Activated CD4-positive, alpha-beta T cell treated with anti-CD3 and anti-CD28 coated beads for 36 hours (primary cell): Measurements from ENCODE around the gene PRDM15. TPM values are rescaled to one million over a fixed set of nuclear protein-coding genes. Genes with fewer than 3 reads are reported as not detected.

Experiments
- ATAC-seq: fragments of 200-7000 bp; cut with Tn5 transposase; one replicate; pipeline ENCODE4 v1.10.0; 2021; ENCODE audit warnings: mild to moderate bottlenecking, moderate library complexity
- CTCF ChIA-PET: fragments of 350-600 bp; sonication (Branson Sonifier 250); formaldehyde crosslinking; loops from one replicate; lab custom pipeline; 2021; ENCODE audit warnings: antibody characterized with exemption; lab: Charles Lee
- POLR2A ChIA-PET: fragments of 350-600 bp; sonication (Branson Sonifier 250); formaldehyde crosslinking; loops from one replicate; lab custom pipeline; 2021; ENCODE audit warnings: antibody characterized with exemption, inconsistent platforms; lab: Charles Lee
- DNase-seq: peaks from one replicate; pipeline ENCODE4 v3.0.0-alpha.2; 2020
- H3K27ac Mint-ChIP-seq: one replicate; pipeline ENCODE4 v1.8.0; 2021; ENCODE audit warnings: mixed read lengths
- H3K27me3 Mint-ChIP-seq: one replicate; pipeline ENCODE4 v1.8.0; 2021; ENCODE audit warnings: mixed read lengths
- H3K36me3 Mint-ChIP-seq: one replicate; pipeline ENCODE4 v1.8.0; 2021; ENCODE audit warnings: low read depth, mixed read lengths
- H3K4me1 Mint-ChIP-seq: one replicate; pipeline ENCODE4 v1.8.0; 2021; ENCODE audit warnings: mixed read lengths
- H3K4me3 Mint-ChIP-seq: one replicate; pipeline ENCODE4 v1.8.0; 2021; ENCODE audit warnings: mild to moderate bottlenecking, moderate library complexity, mixed read lengths
- H3K9me3 Mint-ChIP-seq: one replicate; pipeline ENCODE4 v1.8.0; 2021; ENCODE audit warnings: low read depth, mixed read lengths
- intact Hi-C, 2 experiments: fragments of 100-400 bp; cut with DNase I in 1 of 2; cut with micrococcal nuclease in 1 of 2; formaldehyde crosslinking; loops; one replicate each; pipeline versions ENCODE4 v1.14.2 to v1.15.1; 2022 to 2024; cut with DNase I, micrococcal nuclease
- total RNA-seq, 2 experiments: library from RNA; stranded (reverse); gene quantifications; one replicate each; pipeline ENCODE4 v1.2.3, GENCODE V29; 2021

PRDM15 gene
- total RNA-seq, 2 experiments from 2014 or later = 11.8 to 13.0 TPM

GRCh38 chr21:41772351-41773080, 106.6 kb downstream of the PRDM15 start:
- Mint-ChIP-seq H3K9me3 (no peaks in the 10 kb centered on the region), H3K27me3 (peaks cover 55% of the 10 kb centered on the region), H3K36me3 (no peaks in the 10 kb centered on the region), H3K27ac (no peak overlapping the region), H3K4me3 (no peak overlapping the region), H3K4me1 (peaks cover 15% of the 10 kb centered on the region)
- no peak for ATAC-seq
- POLR2A ChIA-PET = no interaction called here
- DNase-seq = no peak
- CTCF ChIA-PET = no interaction called here
- intact Hi-C loops = loop anchor here in 1 of 2 experiments (10.0 kb wide), 1 partner anchor 488 kb away; no protein-coding TSS in a partner anchor

DNA sequence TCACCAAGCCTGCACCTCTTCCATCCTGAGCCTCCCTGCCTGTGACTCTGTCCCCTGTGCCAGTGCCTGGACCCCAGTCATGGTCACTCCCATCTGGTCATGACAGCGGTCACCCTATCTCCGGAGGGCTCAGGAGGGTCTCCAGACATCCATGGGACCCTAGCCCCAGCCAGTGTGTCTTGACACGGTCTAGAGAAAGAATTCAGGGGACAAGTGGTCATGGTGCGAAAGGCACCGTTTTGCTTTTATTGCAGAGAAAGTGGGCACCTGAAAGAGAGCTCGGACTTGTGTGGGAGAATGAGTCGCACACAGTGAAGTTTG, 107.6 kb downstream of the PRDM15 start:
- intact Hi-C loops = loop anchor here in 1 of 2 experiments (10.0 kb wide), 1 partner anchor 487 kb away; no protein-coding TSS in a partner anchor
- H3K27ac Mint-ChIP-seq = no peak overlapping the region
- H3K4me3 Mint-ChIP-seq = no peak overlapping the region
- ATAC-seq (no peak), DNase-seq (no peak)
- CTCF ChIA-PET = interaction anchor here (1.4 kb wide), 1 partner anchor 346 kb away, joined by 4 read pairs; no protein-coding TSS in a partner anchor
- POLR2A ChIA-PET = interaction anchor here (0.6 kb wide), 1 partner anchor 461 kb away, joined by 3 read pairs; no protein-coding TSS in a partner anchor
- H3K36me3 Mint-ChIP-seq = no peaks in the 10 kb centered on the region
- peaks cover 58% of the 10 kb centered on the region for H3K27me3 Mint-ChIP-seq
- H3K9me3 Mint-ChIP-seq = no peaks in the 10 kb centered on the region
- peaks cover 21% of the 10 kb centered on the region for H3K4me1 Mint-ChIP-seq

DNA sequence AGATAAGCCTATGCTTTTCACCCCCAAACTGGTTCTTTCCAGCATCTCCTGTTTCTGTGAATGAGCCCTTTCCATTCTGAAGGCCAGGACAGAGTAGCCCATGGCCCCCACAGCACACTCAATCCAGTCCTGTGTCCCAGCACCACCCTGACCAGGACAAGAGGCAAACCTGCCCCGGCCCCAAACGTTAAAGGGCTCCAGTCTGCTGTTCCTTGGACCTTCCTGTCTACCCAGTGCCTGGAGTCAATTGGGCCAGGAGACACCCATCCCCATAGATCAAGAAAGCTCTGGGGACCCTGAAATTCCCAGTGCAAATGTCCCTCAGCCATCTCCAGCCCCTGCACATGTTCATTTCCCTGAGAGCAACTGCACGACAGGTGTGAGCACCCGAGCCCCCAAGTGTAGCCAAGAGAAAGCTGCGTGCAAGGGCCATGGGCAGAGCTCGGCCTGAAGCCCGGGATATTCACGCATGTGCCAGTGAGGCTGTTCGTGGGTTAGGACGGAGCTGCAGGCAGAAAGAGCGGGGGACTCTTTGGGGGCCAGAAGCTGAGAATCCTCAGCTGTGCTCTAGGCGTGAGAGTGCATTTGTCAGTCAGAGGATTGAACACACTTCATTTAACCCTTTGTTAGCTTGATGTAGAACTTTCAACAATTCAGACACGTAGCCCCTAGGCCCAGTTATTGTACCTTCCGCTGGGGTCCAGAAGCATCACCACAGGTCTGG, 108.1 kb downstream of the PRDM15 start:
- Mint-ChIP-seq H3K4me3 (no peak overlapping the region), H3K9me3 (no peaks in the 10 kb centered on the region), H3K36me3 (no peaks in the 10 kb centered on the region), H3K27ac (no peak overlapping the region), H3K4me1 (peaks cover 21% of the 10 kb centered on the region), H3K27me3 (peaks cover 58% of the 10 kb centered on the region)
- ChIA-PET CTCF (interaction anchor here (1.4 kb wide), 1 partner anchor 347 kb away, joined by 4 read pairs; no protein-coding TSS in a partner anchor), POLR2A (interaction anchor here (0.6 kb wide), 1 partner anchor 1553 kb away, joined by 3 read pairs; no protein-coding TSS in a partner anchor)
- intact Hi-C loops = loop anchor here in 1 of 2 experiments (10.0 kb wide), 1 partner anchor 486 kb away; no protein-coding TSS in a partner anchor
- DNase-seq = no peak
- ATAC-seq = no peak

GRCh38 chr21:41769933-41770332, 109.2 kb downstream of the PRDM15 start:
- Mint-ChIP-seq H3K36me3 (no peaks in the 10 kb centered on the region), H3K27me3 (peaks cover 54% of the 10 kb centered on the region), H3K27ac (no peak overlapping the region), H3K9me3 (no peaks in the 10 kb centered on the region), H3K4me1 (peaks cover 25% of the 10 kb centered on the region), H3K4me3 (no peak overlapping the region)
- DNase-seq (no peak), ATAC-seq (no peak)
- intact Hi-C loops = loop anchor here in 1 of 2 experiments (5.0 to 10.0 kb wide), 3 partner anchors 107 to 485 kb away; partner anchors contain the start of gene PRDM15
- POLR2A ChIA-PET = interaction anchor here (0.6 kb wide), 1 partner anchor 1552 kb away, joined by 3 read pairs; no protein-coding TSS in a partner anchor
- CTCF ChIA-PET = interaction anchor here (0.9 kb wide), 1 partner anchor 9 kb away, joined by 3 read pairs; no protein-coding TSS in a partner anchor

DNA sequence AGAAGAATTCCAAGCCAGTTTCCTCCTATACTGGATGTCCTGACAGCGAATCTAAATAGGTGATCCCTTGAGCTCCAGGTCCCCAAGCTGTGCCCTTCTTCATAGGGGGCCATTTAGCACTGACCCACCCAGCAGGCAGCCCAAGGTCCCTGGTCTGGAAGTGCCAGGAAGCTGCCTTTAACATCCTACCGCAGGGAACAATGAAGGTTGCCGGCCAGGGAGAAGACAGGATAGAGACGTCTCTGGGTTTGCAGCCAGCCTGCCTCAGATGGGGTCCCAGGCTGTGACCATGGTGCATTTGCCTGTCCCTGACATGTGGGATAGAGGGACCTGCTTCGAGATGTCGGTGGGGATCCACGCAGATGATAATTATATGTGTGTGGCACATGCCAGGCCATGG, 109.6 kb downstream of the PRDM15 start:
- H3K4me3 Mint-ChIP-seq = no peak overlapping the region
- ATAC-seq = no peak
- ChIA-PET POLR2A (no interaction called here), CTCF (interaction anchor here (0.9 kb wide), 1 partner anchor 9 kb away, joined by 3 read pairs; no protein-coding TSS in a partner anchor)
- no peak overlapping the region for H3K27ac Mint-ChIP-seq
- H3K36me3 Mint-ChIP-seq = no peaks in the 10 kb centered on the region
- no peak for DNase-seq
- peaks cover 52% of the 10 kb centered on the region for H3K27me3 Mint-ChIP-seq
- intact Hi-C loops = loop anchor here in 1 of 2 experiments (5.0 kb wide), 2 partner anchors 108 to 468 kb away; partner anchors contain the start of gene PRDM15
- H3K4me1 Mint-ChIP-seq = peaks cover 25% of the 10 kb centered on the region
- H3K9me3 Mint-ChIP-seq = no peaks in the 10 kb centered on the region

DNA sequence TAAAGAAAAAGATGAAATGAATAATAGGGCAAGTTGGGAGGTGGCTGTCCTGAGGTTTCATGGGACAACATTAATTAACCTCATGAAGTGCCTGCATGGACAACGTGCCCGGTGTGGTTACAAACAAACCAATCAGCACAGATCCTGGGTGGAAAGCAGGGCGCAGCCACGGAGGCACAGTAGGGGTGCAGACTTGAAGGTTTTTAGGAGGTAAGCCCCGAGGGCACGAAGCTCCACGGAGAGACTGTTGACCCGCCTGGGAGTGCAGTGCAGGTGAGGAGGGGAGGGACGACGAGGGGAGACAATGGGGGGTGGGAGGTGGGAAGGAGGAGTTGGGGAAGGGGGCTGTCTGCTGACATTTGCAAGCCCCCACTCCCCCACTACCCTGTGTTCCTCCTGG, 110.0 kb downstream of the PRDM15 start:
- ChIA-PET CTCF (interaction anchor here (0.9 to 1.9 kb wide), 2 partner anchors 8 to 9 kb away, joined by 3 to 7 read pairs; no protein-coding TSS in a partner anchor), POLR2A (no interaction called here)
- Mint-ChIP-seq H3K27me3 (peaks cover 51% of the 10 kb centered on the region), H3K4me1 (peaks cover 25% of the 10 kb centered on the region), H3K27ac (no peak overlapping the region), H3K4me3 (peak overlapping the region; percentile 66), H3K9me3 (no peaks in the 10 kb centered on the region), H3K36me3 (no peaks in the 10 kb centered on the region)
- ATAC-seq = no peak
- intact Hi-C loops = loop anchor here in 1 of 2 experiments (5.0 kb wide), 2 partner anchors 108 to 468 kb away; partner anchors contain the start of gene PRDM15
- no peak for DNase-seq

DNA sequence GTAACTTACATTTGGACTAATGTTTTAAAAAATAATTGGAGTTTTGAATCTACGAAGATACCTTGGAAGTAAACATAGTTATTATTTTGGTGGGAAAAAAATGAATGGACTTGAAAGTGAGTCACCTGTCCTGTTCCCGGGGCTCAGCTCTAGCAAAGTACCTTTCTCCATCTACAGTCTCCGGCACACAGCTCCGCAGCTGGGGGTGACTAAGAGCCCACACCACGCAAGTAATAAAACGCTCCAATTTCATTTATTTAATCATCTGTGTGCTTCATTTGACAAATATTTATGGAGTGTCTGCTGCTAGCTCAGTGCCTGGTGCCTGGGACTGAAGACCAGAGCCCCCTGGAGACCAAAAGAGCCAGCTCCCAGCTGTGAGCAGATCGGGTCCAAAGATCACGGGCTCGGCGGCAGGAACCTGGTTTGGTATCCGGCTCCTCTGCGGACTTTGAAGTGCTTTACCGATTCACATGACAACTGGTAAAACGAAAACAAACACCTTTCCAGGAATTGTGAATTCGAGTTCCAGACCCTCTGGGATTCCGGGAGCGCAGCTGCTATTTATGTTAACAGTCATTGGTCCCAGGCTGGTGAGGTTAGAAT, 110.6 kb downstream of the PRDM15 start:
- POLR2A ChIA-PET = no interaction called here
- DNase-seq (peak; percentile 46), ATAC-seq (peak; percentile 62)
- intact Hi-C loops = loop anchor here in 1 of 2 experiments (5.0 kb wide), 2 partner anchors 109 to 469 kb away; partner anchors contain the start of gene PRDM15
- Mint-ChIP-seq H3K9me3 (no peaks in the 10 kb centered on the region), H3K4me1 (peaks cover 25% of the 10 kb centered on the region), H3K27me3 (peaks cover 52% of the 10 kb centered on the region), H3K27ac (no peak overlapping the region), H3K4me3 (peak overlapping the region; percentile 66), H3K36me3 (no peaks in the 10 kb centered on the region)
- CTCF ChIA-PET = interaction anchor here (0.6 to 1.9 kb wide), 5 partner anchors 9 to 485 kb away, joined by 3 to 7 read pairs (median 3); no protein-coding TSS in a partner anchor

- Mint-ChIP-seq H3K9me3 (no peaks in the 10 kb centered on the region), H3K4me1 (peaks cover 25% of the 10 kb centered on the region), H3K27ac (no peak overlapping the region), H3K27me3 (peaks cover 52% of the 10 kb centered on the region), H3K36me3 (no peaks in the 10 kb centered on the region), H3K4me3 (peak overlapping the region; percentile 66)
- ChIA-PET POLR2A (interaction anchor here (0.5 kb wide), 1 partner anchor 436 kb away, joined by 3 read pairs; no protein-coding TSS in a partner anchor), CTCF (interaction anchor here (0.6 to 1.9 kb wide), 6 partner anchors 9 to 484 kb away, joined by 3 to 7 read pairs (median 3); no protein-coding TSS in a partner anchor)
- ATAC-seq = peak; percentile 28
- intact Hi-C loops = loop anchor here in 1 of 2 experiments (2.0 to 5.0 kb wide), 3 partner anchors 109 to 469 kb away; partner anchors contain the start of genes PRDM15 and ZBTB21
- peak; percentile 42 for DNase-seq
Measured at GRCh38 chr21:41767606-41768436, 111.3 kb downstream of the PRDM15 start.

GRCh38 chr21:41766883-41767605, 112.1 kb downstream of the PRDM15 start, which contains the start of gene RIPK4:
Gene RIPK4 (minus strand): TSS chr21:41767052. CDS start chr21:41767041, 11 bp downstream.
- no peak within 1 kb of the TSS for H3K27ac Mint-ChIP-seq
- intact Hi-C loops = loop anchor here in 1 of 2 experiments (2.0 to 5.0 kb wide), 3 partner anchors 110 to 470 kb away; partner anchors contain the start of genes PRDM15 and ZBTB21
- peak; percentile 82 for ATAC-seq
- H3K4me3 Mint-ChIP-seq = peak within 1 kb of the TSS; percentile 66
- peak; percentile 85 for DNase-seq
- no peaks in the 10 kb centered on the region for H3K9me3 Mint-ChIP-seq
- POLR2A ChIA-PET = interaction anchor here (0.5 to 0.6 kb wide), 2 partner anchors 9 to 435 kb away, joined by 3 to 4 read pairs; no protein-coding TSS in a partner anchor
- peaks cover 25% of the 10 kb centered on the region for H3K4me1 Mint-ChIP-seq
- H3K27me3 Mint-ChIP-seq = peaks cover 47% of the 10 kb centered on the region
- H3K36me3 Mint-ChIP-seq = no peaks in the 10 kb centered on the region
- CTCF ChIA-PET = interaction anchor here (1.1 to 1.9 kb wide), 2 partner anchors 11 to 350 kb away, joined by 3 to 7 read pairs; no protein-coding TSS in a partner anchor
